ENCODE measurements around the gene SLC16A3. TPM values are rescaled to one million over a fixed set of nuclear protein-coding genes. Genes with fewer than 3 reads are reported as not detected.

The SLC16A3 gene
- total and polyA plus RNA-seq, 9 of the 15 experiments (the other 6 are each of a cell fraction or from before 2014, with no cell fraction given), result 0.11 to 5.4 (median 1.2) TPM; not detected in 2

DNA sequence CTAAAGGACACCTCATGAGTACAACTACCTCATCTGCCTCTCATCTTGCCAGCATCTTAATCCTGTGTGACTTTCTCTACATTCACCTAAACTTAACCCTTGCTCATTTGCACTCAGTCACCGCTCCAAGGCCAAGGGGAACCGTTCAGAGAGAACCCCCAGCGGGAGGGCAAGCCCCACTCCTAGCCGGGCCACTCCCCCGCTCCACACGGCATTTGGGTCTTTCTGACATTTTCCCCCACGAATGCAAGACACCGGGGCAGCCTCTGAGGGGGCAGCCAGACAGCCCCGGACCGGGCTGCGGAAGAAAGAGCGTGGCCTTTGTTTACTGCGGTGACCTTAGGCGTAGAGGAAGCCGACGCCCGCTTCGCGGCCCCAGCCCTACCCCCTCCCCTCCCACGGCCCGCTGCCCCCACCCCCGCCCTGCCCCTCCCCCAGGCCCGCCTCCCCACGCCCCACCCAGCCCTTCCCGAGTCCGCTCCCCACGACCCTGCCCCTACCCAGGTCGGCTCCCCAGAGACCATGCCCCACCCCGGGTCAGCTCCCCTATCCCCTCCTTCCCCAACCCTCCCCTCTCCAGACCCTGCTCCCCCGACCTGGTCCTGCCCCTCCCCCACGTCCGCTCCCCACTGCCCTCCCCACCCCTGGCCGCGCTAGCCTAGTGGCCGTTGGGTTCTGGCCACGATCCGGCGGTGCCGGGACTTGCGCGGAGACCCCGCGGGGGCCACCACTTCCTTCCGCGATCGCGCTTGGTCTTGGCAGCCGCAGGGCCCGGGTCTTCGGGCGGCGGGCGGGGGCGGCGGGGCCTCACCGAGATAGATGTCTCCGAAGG lies 43.9 kb downstream of the SLC16A3 start (continued):
- TF ChIP-seq, protein P1, sequence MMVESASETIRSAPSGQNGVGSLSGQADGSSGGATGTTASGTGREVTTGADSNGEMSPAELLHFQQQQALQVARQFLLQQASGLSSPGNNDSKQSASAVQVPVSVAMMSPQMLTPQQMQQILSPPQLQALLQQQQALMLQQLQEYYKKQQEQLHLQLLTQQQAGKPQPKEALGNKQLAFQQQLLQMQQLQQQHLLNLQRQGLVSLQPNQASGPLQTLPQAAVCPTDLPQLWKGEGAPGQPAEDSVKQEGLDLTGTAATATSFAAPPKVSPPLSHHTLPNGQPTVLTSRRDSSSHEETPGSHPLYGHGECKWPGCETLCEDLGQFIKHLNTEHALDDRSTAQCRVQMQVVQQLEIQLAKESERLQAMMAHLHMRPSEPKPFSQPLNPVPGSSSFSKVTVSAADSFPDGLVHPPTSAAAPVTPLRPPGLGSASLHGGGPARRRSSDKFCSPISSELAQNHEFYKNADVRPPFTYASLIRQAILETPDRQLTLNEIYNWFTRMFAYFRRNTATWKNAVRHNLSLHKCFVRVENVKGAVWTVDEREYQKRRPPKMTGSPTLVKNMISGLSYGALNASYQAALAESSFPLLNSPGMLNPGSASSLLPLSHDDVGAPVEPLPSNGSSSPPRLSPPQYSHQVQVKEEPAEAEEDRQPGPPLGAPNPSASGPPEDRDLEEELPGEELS (CRISPR knock-in tag; IDR thresholded peaks at IDR 0.05; ENCODE audit: borderline replicate concordance), result no peak
- TF ChIP-seq MYC (IDR thresholded peaks at IDR 0.05; ENCODE audit: low read depth, low read length) (no peak), MYC (CRISPR knock-in tag; IDR thresholded peaks at IDR 0.05; ENCODE audit: borderline replicate concordance, low read depth) (no peak), CBX2 (IDR thresholded peaks at IDR 0.05; ENCODE audit: insufficient read depth, low read length, poor library complexity, severe bottlenecking) (no peak), RBM14 (IDR thresholded peaks at IDR 0.05; ENCODE audit: borderline replicate concordance, insufficient read depth, low read depth, low read length) (no peak), ZNF445 (CRISPR knock-in tag; IDR thresholded peaks at IDR 0.05; ENCODE audit: low read depth) (no peak), RFX7 (CRISPR knock-in tag; IDR thresholded peaks at IDR 0.05) (no peak), TRIM28 (IDR thresholded peaks at IDR 0.05) (no peak), FOXP1 (CRISPR knock-in tag; IDR thresholded peaks at IDR 0.05) (no peak), MECOM (CRISPR knock-in tag; IDR thresholded peaks at IDR 0.05) (no peak), CCNT2 (IDR thresholded peaks at IDR 0.05; ENCODE audit: borderline replicate concordance, extremely low read depth, insufficient read length, low read depth, low read length) (no peak), ZZZ3 (IDR thresholded peaks at IDR 0.05) (no peak)
- TF ChIP-seq, protein P2, sequence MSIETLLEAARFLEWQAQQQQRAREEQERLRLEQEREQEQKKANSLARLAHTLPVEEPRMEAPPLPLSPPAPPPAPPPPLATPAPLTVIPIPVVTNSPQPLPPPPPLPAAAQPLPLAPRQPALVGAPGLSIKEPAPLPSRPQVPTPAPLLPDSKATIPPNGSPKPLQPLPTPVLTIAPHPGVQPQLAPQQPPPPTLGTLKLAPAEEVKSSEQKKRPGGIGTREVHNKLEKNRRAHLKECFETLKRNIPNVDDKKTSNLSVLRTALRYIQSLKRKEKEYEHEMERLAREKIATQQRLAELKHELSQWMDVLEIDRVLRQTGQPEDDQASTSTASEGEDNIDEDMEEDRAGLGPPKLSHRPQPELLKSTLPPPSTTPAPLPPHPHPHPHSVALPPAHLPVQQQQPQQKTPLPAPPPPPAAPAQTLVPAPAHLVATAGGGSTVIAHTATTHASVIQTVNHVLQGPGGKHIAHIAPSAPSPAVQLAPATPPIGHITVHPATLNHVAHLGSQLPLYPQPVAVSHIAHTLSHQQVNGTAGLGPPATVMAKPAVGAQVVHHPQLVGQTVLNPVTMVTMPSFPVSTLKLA (conservative IDR thresholded peaks at IDR 0.05), result peak; percentile 85 to 88
- TF ChIP-seq, protein P3, sequence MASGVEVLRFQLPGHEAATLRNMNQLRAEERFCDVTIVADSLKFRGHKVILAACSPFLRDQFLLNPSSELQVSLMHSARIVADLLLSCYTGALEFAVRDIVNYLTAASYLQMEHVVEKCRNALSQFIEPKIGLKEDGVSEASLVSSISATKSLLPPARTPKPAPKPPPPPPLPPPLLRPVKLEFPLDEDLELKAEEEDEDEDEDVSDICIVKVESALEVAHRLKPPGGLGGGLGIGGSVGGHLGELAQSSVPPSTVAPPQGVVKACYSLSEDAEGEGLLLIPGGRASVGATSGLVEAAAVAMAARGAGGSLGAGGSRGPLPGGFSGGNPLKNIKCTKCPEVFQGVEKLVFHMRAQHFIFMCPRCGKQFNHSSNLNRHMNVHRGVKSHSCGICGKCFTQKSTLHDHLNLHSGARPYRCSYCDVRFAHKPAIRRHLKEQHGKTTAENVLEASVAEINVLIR (CRISPR knock-in tag; IDR thresholded peaks at IDR 0.05), result no peak
- TF ChIP-seq, protein P4, sequence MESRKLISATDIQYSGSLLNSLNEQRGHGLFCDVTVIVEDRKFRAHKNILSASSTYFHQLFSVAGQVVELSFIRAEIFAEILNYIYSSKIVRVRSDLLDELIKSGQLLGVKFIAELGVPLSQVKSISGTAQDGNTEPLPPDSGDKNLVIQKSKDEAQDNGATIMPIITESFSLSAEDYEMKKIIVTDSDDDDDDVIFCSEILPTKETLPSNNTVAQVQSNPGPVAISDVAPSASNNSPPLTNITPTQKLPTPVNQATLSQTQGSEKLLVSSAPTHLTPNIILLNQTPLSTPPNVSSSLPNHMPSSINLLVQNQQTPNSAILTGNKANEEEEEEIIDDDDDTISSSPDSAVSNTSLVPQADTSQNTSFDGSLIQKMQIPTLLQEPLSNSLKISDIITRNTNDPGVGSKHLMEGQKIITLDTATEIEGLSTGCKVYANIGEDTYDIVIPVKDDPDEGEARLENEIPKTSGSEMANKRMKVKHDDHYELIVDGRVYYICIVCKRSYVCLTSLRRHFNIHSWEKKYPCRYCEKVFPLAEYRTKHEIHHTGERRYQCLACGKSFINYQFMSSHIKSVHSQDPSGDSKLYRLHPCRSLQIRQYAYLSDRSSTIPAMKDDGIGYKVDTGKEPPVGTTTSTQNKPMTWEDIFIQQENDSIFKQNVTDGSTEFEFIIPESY (CRISPR knock-in tag; IDR thresholded peaks at IDR 0.05), result no peak
- TF ChIP-seq, protein P5, sequence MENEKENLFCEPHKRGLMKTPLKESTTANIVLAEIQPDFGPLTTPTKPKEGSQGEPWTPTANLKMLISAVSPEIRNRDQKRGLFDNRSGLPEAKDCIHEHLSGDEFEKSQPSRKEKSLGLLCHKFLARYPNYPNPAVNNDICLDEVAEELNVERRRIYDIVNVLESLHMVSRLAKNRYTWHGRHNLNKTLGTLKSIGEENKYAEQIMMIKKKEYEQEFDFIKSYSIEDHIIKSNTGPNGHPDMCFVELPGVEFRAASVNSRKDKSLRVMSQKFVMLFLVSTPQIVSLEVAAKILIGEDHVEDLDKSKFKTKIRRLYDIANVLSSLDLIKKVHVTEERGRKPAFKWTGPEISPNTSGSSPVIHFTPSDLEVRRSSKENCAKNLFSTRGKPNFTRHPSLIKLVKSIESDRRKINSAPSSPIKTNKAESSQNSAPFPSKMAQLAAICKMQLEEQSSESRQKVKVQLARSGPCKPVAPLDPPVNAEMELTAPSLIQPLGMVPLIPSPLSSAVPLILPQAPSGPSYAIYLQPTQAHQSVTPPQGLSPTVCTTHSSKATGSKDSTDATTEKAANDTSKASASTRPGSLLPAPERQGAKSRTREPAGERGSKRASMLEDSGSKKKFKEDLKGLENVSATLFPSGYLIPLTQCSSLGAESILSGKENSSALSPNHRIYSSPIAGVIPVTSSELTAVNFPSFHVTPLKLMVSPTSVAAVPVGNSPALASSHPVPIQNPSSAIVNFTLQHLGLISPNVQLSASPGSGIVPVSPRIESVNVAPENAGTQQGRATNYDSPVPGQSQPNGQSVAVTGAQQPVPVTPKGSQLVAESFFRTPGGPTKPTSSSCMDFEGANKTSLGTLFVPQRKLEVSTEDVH (IDR thresholded peaks at IDR 0.05; ENCODE audit: low read depth, partially characterized antibody), result no peak
